ENCODE measurements around the gene COL9A1. TPM values are rescaled to one million over a fixed set of nuclear protein-coding genes. Genes with fewer than 3 reads are reported as not detected.

COL9A1 gene
- total and polyA plus RNA-seq, 2 experiments from 2014 or later = 1.6 to 2.3 TPM

DNA sequence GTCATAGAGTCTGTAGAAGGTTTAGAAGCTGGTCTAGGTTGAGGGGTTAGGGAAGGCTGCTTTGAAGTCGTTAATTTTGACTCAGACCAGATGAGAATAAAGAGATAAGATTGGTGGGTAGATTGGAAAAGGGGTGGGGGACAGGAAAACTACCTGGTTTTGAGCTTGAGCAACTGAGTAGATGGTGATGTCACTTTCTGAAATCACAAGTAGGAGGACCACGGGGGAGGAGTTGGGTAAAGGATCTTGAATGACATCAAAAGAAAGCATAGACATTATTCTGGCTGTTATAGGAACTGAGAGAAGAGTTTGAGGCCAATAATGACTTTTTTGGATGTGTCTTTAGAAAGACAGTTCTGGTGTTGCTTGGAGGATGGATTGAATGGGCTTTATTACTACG is 4.1 kb upstream of the COL9A1 start:
- DNase-seq (ENCODE audit: low spot score) = no peak
- Histone ChIP-seq H3K27ac (no peak overlapping the region), H3K36me3 (replicated peaks; ENCODE audit: insufficient read depth, low read depth) (no peaks in the 10 kb centered on the region), H3K4me2 (no peak overlapping the region), H3K9me2 (replicated peaks; ENCODE audit: insufficient read depth) (no peaks in the 10 kb centered on the region), H3K4me3 (no peak overlapping the region), H2AFZ (no peak overlapping the region), H3K4me1 (ENCODE audit: insufficient read depth) (no peaks in the 10 kb centered on the region), H4K20me1 (ENCODE audit: insufficient read depth, poor library complexity, severe bottlenecking) (no peaks in the 10 kb centered on the region), H3K27me3 (peaks cover 12% of the 10 kb centered on the region), H3K9me3 (ENCODE audit: low read depth) (no peaks in the 10 kb centered on the region), H3K79me2 (no peaks in the 10 kb centered on the region)
- 64% methylated on average over 3 of the region's 3 CpGs for WGBS (ENCODE audit: low lambda C conversion rate, missing lambda C conversion rate)
- TF ChIP-seq EZH2 (IDR thresholded peaks at IDR 0.05; ENCODE audit: borderline replicate concordance) = no peak
- TF ChIP-seq, protein P1, sequence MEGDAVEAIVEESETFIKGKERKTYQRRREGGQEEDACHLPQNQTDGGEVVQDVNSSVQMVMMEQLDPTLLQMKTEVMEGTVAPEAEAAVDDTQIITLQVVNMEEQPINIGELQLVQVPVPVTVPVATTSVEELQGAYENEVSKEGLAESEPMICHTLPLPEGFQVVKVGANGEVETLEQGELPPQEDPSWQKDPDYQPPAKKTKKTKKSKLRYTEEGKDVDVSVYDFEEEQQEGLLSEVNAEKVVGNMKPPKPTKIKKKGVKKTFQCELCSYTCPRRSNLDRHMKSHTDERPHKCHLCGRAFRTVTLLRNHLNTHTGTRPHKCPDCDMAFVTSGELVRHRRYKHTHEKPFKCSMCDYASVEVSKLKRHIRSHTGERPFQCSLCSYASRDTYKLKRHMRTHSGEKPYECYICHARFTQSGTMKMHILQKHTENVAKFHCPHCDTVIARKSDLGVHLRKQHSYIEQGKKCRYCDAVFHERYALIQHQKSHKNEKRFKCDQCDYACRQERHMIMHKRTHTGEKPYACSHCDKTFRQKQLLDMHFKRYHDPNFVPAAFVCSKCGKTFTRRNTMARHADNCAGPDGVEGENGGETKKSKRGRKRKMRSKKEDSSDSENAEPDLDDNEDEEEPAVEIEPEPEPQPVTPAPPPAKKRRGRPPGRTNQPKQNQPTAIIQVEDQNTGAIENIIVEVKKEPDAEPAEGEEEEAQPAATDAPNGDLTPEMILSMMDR (IDR thresholded peaks at IDR 0.05; ENCODE audit: poor library complexity) = no peak
- no peak for TF ChIP-seq EZH2phosphoT487 (IDR thresholded peaks at IDR 0.05; ENCODE audit: low read depth, severe bottlenecking, unreplicated experiment)

DNA sequence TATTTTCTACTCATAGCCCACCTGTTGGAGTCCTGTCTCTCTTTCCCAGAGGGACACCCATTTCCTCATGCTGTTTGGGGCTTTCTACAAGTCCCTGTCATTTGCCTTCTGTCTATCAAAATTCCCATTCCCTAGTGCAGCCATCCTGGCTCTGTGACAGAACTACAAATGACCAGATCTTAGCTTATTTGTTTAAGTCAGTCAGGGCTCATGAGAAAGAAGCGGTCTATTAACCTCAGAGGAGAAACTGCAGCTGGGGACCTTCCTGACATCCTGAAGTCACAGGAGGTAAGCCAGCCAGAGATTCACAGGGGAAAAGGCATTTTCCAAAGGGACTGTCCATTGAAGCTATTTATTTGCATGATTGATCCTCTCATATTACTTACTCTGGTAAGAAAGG is 1.7 kb upstream of the COL9A1 start:
- Histone ChIP-seq H3K4me2 (no peak overlapping the region), H3K36me3 (replicated peaks; ENCODE audit: insufficient read depth, low read depth) (no peaks in the 10 kb centered on the region), H4K20me1 (ENCODE audit: insufficient read depth, poor library complexity, severe bottlenecking) (no peaks in the 10 kb centered on the region), H3K9me2 (replicated peaks; ENCODE audit: insufficient read depth) (no peaks in the 10 kb centered on the region), H3K79me2 (no peaks in the 10 kb centered on the region), H3K9me3 (ENCODE audit: low read depth) (no peaks in the 10 kb centered on the region), H3K4me3 (no peak overlapping the region), H3K27ac (no peak overlapping the region), H2AFZ (no peak overlapping the region), H3K4me1 (ENCODE audit: insufficient read depth) (no peaks in the 10 kb centered on the region), H3K27me3 (peaks cover 12% of the 10 kb centered on the region)
- DNase-seq (ENCODE audit: low spot score) = no peak
- no peak for TF ChIP-seq EZH2phosphoT487 (IDR thresholded peaks at IDR 0.05; ENCODE audit: low read depth, severe bottlenecking, unreplicated experiment)
- TF ChIP-seq EZH2 (IDR thresholded peaks at IDR 0.05; ENCODE audit: borderline replicate concordance) = no peak
- TF ChIP-seq, protein P1 (IDR thresholded peaks at IDR 0.05; ENCODE audit: poor library complexity) = no peak
- WGBS (ENCODE audit: low lambda C conversion rate, missing lambda C conversion rate) = 92% methylated on average over 1 of the region's 1 CpG

- no peak overlapping the region for H3K4me2 ChIP-seq
- H3K27me3 ChIP-seq = peaks cover 16% of the 10 kb centered on the region
- no peak overlapping the region for H3K27ac ChIP-seq
- no peak overlapping the region for H3K4me3 ChIP-seq
- no peaks in the 10 kb centered on the region for H3K9me2 ChIP-seq (replicated peaks; ENCODE audit: insufficient read depth)
- no peaks in the 10 kb centered on the region for H3K9me3 ChIP-seq (ENCODE audit: low read depth)
- H2AFZ ChIP-seq = no peak overlapping the region
- DNase-seq (ENCODE audit: low spot score) = no peak
- H3K36me3 ChIP-seq (replicated peaks; ENCODE audit: insufficient read depth, low read depth) = no peaks in the 10 kb centered on the region
- no peaks in the 10 kb centered on the region for H4K20me1 ChIP-seq (ENCODE audit: insufficient read depth, poor library complexity, severe bottlenecking)
- TF ChIP-seq EZH2 (IDR thresholded peaks at IDR 0.05; ENCODE audit: borderline replicate concordance) (no peak), EZH2phosphoT487 (IDR thresholded peaks at IDR 0.05; ENCODE audit: low read depth, severe bottlenecking, unreplicated experiment) (no peak)
- TF ChIP-seq, protein P1 (IDR thresholded peaks at IDR 0.05; ENCODE audit: poor library complexity) = no peak
- H3K79me2 ChIP-seq = no peaks in the 10 kb centered on the region
- WGBS (ENCODE audit: low lambda C conversion rate, missing lambda C conversion rate) = 46% methylated on average over 2 of the region's 2 CpGs
- H3K4me1 ChIP-seq (ENCODE audit: insufficient read depth) = no peaks in the 10 kb centered on the region
These were observed 3.4 kb downstream of the COL9A1 start for GRCh38 chr6:70299456-70299855.

DNA sequence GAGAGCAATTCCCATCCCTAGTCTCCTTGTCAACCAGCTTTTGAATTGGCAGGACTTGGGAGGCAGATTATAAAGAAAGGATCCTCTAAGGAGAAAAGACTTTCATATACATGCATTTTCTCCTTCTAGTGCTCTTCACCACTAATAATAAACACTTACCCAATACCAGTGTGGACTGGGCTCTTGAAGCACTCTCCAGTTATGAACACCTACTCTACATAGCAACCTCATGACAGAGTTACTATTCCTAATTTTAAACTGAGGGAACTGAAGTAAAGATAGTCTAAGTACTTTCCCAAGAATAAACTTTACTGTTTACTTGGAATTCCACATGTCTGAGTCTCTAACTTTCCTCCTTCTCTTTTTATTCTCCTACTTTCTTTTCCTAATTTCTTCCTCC is 4.8 kb downstream of the COL9A1 start:
- no peaks in the 10 kb centered on the region for H3K9me2 ChIP-seq (replicated peaks; ENCODE audit: insufficient read depth)
- no peak overlapping the region for H3K4me3 ChIP-seq
- no peaks in the 10 kb centered on the region for H4K20me1 ChIP-seq (ENCODE audit: insufficient read depth, poor library complexity, severe bottlenecking)
- no peak for DNase-seq (ENCODE audit: low spot score)
- no peaks in the 10 kb centered on the region for H3K36me3 ChIP-seq (replicated peaks; ENCODE audit: insufficient read depth, low read depth)
- no peak overlapping the region for H3K27ac ChIP-seq
- H3K27me3 ChIP-seq = peaks cover 11% of the 10 kb centered on the region
- H2AFZ ChIP-seq = no peak overlapping the region
- H3K79me2 ChIP-seq = no peaks in the 10 kb centered on the region
- H3K9me3 ChIP-seq (ENCODE audit: low read depth) = no peaks in the 10 kb centered on the region
- no peaks in the 10 kb centered on the region for H3K4me1 ChIP-seq (ENCODE audit: insufficient read depth)
- TF ChIP-seq, protein P1 (IDR thresholded peaks at IDR 0.05; ENCODE audit: poor library complexity) = no peak
- no peak for TF ChIP-seq EZH2 (IDR thresholded peaks at IDR 0.05; ENCODE audit: borderline replicate concordance)
- TF ChIP-seq EZH2phosphoT487 (IDR thresholded peaks at IDR 0.05; ENCODE audit: low read depth, severe bottlenecking, unreplicated experiment) = no peak
- H3K4me2 ChIP-seq = no peak overlapping the region

All from hepatocyte (in vitro differentiated cells).